Lower lobe of right lung (tissue), 2 donors: ENCODE data around the gene DTNBP1. TPM values are rescaled to one million over a fixed set of nuclear protein-coding genes. Genes with fewer than 3 reads are reported as not detected.
A peak's percentile ranks its signal among the peaks of the same experiment; 100 is the strongest.

Experiments used
- ATAC-seq, 2 donors: fragments of 200-7000 bp; cut with Tn5 transposase; one replicate each; pipeline ENCODE4 v1.9.1; 2020 to 2022; ENCODE audit warnings: mild to moderate bottlenecking in 2 of 2, moderate library complexity in 2 of 2
- DNase-seq: peaks from one replicate; pipeline ENCODE4 v3.0.0-alpha.2; 2020
- H3K27ac ChIP-seq: fragments of 200-600 bp; one replicate; pipeline ENCODE4 v1.8.0; 2022
- H3K27me3 ChIP-seq: fragments of 200-600 bp; one replicate; pipeline ENCODE4 v1.8.0; 2022; ENCODE audit warnings: low read depth
- H3K36me3 ChIP-seq: fragments of 200-600 bp; one replicate; pipeline ENCODE4 v1.8.0; 2022; ENCODE audit warnings: mild to moderate bottlenecking
- H3K4me1 ChIP-seq: fragments of 200-600 bp; one replicate; pipeline ENCODE4 v1.8.0; 2022
- H3K4me3 ChIP-seq: fragments of 200-600 bp; one replicate; pipeline ENCODE4 v1.8.0; 2022; ENCODE audit warnings: mild to moderate bottlenecking
- H3K9me3 ChIP-seq: fragments of 200-600 bp; one replicate; pipeline ENCODE4 v1.8.0; 2022
- CTCF ChIP-seq: fragments of 200-600 bp; IDR thresholded peaks from one replicate; pipeline ENCODE4 v1.8.0; 2022; ENCODE audit warnings: antibody characterized with exemption, mild to moderate bottlenecking
- intact Hi-C: fragments of 100-400 bp; cut with DNase I; formaldehyde crosslinking; loops from one replicate; pipeline ENCODE4 v1.11.0; 2022
- total RNA-seq: library from RNA; stranded (reverse); fragmentation: NEBNext Ultra II Directional; extraction: Animal tissue kit (Norgen Biotek cat#: 25700); gene quantifications from one replicate; pipeline ENCODE4 v1.2.1, GENCODE V29; 2021
- donor health status: DM: no; HTN: yes; CAD: no; lungs with severe emphysema.

The DTNBP1 gene
- total RNA-seq, 1 donor from 2014 or later: 25.9 TPM

- DNase-seq: no peak
- no peak overlapping the region for H3K27ac ChIP-seq
- peaks cover 7% of the 10 kb centered on the region for H3K36me3 ChIP-seq
- no peaks in the 10 kb centered on the region for H3K27me3 ChIP-seq
- H3K4me3 ChIP-seq: no peak overlapping the region
- peaks cover 25% of the 10 kb centered on the region for H3K4me1 ChIP-seq
- intact Hi-C loops: no loop called here
- H3K9me3 ChIP-seq: no peaks in the 10 kb centered on the region
- ATAC-seq: no peak
- TF ChIP-seq CTCF: no peak
Observed at GRCh38 chr6:15616261-15616660, 46.6 kb downstream of the DTNBP1 start.

DNA sequence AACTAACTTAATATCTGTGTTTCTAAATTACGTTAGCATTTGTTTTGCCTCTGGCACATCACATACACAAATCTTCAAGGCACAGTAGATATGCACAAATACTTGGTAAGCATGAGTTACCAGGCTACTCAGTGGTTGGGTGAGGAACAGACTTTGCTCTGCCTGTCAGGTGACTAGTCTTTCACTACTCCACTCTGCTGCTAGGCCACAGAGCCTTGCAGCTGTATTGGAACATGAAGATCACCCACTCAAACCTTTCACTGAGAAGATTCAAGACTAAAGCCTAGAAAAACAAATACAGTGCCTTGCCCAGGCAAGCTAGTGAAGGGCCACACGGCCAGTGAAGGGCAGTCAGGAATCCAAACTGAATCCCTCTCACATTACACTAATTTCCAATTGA, 47.0 kb downstream of the DTNBP1 start:
- Histone ChIP-seq H3K4me3 (no peak overlapping the region), H3K27ac (no peak overlapping the region), H3K27me3 (no peaks in the 10 kb centered on the region), H3K36me3 (peaks cover 8% of the 10 kb centered on the region), H3K9me3 (peaks cover 4% of the 10 kb centered on the region), H3K4me1 (peaks cover 20% of the 10 kb centered on the region)
- ATAC-seq (peak; percentile 52 to 67), DNase-seq (no peak)
- no peak for TF ChIP-seq CTCF
- intact Hi-C loops: no loop called here

DNA sequence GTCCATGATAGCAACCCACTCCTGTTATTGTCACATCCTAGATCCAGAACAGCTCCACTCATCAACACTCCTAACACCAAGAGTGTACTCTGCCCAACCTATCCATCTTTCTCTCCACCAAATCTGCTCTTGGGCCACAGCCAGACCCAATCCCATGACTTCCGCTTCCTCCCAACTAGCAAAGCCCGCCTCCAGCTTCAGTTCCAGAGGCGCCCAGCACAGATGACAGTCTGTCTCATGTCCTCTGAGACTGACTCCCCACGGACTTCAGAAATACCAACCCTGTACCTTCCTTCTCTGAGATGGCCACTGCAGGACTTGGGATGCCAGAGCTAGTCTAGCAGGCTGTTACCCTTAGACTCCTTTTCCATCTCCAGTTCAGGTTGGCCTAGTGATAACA, 48.6 kb downstream of the DTNBP1 start:
- TF ChIP-seq CTCF: no peak
- H3K36me3 ChIP-seq: peaks cover 10% of the 10 kb centered on the region
- ATAC-seq: peak; percentile 35 to 50
- no peak overlapping the region for H3K27ac ChIP-seq
- intact Hi-C loops: no loop called here
- peak; percentile 72 for DNase-seq
- H3K27me3 ChIP-seq: no peaks in the 10 kb centered on the region
- H3K4me1 ChIP-seq: peaks cover 14% of the 10 kb centered on the region
- no peak overlapping the region for H3K4me3 ChIP-seq
- peaks cover 4% of the 10 kb centered on the region for H3K9me3 ChIP-seq

GRCh38 chr6:15608396-15608795, 54.4 kb downstream of the DTNBP1 start:
- no peak overlapping the region for H3K4me3 ChIP-seq
- peaks cover 3% of the 10 kb centered on the region for H3K36me3 ChIP-seq
- H3K27me3 ChIP-seq: no peaks in the 10 kb centered on the region
- ATAC-seq: peak; percentile 57 to 63
- peaks cover 4% of the 10 kb centered on the region for H3K9me3 ChIP-seq
- TF ChIP-seq CTCF: no peak
- DNase-seq: no peak
- peak overlapping the region; percentile 31 for H3K27ac ChIP-seq
- peaks cover 17% of the 10 kb centered on the region for H3K4me1 ChIP-seq
- intact Hi-C loops: no loop called here

DNA sequence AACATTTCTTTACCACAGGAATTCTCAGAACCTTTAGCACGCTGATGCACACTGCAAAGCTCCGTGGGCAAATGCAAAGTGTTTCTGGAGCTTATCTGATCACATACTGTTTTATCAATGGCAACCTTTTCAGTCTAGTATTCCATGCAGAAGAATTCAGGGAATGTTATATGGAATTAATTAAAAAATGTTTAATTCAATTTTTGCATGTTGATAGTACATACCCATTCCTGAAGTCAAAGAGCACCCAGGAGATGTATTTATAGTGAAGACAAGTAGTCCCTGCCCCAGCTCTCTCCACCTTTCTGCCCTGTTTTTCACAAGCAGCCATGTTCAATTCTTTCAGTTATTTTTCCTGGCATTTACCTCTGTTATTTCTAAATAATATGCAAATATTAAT, 55.2 kb downstream of the DTNBP1 start:
- intact Hi-C loops: no loop called here
- no peak for DNase-seq
- Histone ChIP-seq H3K4me3 (no peak overlapping the region), H3K9me3 (peaks cover 4% of the 10 kb centered on the region), H3K27me3 (no peaks in the 10 kb centered on the region), H3K4me1 (peaks cover 17% of the 10 kb centered on the region), H3K27ac (no peak overlapping the region), H3K36me3 (peaks cover 3% of the 10 kb centered on the region)
- no peak for TF ChIP-seq CTCF
- ATAC-seq: no peak

DNA sequence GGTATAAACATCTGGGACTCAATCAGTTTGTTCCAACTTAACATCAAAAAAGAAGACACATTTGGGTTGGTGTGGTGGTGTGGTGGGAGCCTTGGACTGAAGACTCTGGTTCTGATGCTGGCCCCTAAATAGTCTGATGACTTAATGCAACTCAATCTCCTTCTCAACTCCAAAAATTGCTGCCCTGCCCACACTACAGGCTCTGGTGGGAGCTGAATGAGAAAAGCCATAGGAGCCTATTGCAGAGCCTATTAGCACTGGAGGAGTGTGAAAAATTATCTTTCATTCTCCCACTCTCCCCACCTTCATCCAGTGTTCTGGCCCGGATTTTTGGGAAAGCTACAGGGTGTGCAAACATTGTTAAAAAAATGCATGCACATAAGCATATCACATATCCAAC, 56.5 kb downstream of the DTNBP1 start:
- H3K36me3 ChIP-seq: peaks cover 3% of the 10 kb centered on the region
- peaks cover 10% of the 10 kb centered on the region for H3K4me1 ChIP-seq
- no peak for TF ChIP-seq CTCF
- no peaks in the 10 kb centered on the region for H3K27me3 ChIP-seq
- peaks cover 4% of the 10 kb centered on the region for H3K9me3 ChIP-seq
- no peak overlapping the region for H3K4me3 ChIP-seq
- ATAC-seq (no peak), DNase-seq (no peak)
- H3K27ac ChIP-seq: no peak overlapping the region
- intact Hi-C loops: no loop called here
